Esophagus muscularis mucosa (tissue), 4 donors: ENCODE results near the gene B3GNT2.

ENCODE experiments used
- CTCF ChIP-seq, 3 experiments: fragments of 200-600 bp in 2 of 3; fragments of 450-650 bp in 1 of 3; sonication (generic) in 2 of 3; IDR thresholded peaks; one replicate each; pipeline ENCODE4 v1.5.1; 2017 to 2019; ENCODE audit warnings: antibody characterized with exemption in 3 of 3, mild to moderate bottlenecking in 2 of 3, moderate library complexity in 1 of 3
- EP300 ChIP-seq: sonication (generic); formaldehyde crosslinking; IDR thresholded peaks from one replicate; pipeline ENCODE4 v1.6.1; 2017; ENCODE audit warnings: antibody characterized with exemption
- POLR2AphosphoS5 ChIP-seq, 2 donors: sonication (generic); formaldehyde crosslinking; IDR thresholded peaks; one replicate each; pipeline ENCODE4 v1.6.1; 2017; ENCODE audit warnings: antibody characterized with exemption in 2 of 2

- TF ChIP-seq CTCF (IDR thresholded peaks at IDR 0.05) (no peak), EP300 (no peak), POLR2AphosphoS5 (IDR thresholded peaks at IDR 0.05) (no peak)
Observed at GRCh38 chr2:62202729-62203128, 6.8 kb downstream of the B3GNT2 start.
